Endometrium (tissue), 2 donors: ENCODE measurements around the gene SARDH.
"Not testable (repeated sequence)": the region's sequence is repeated elsewhere in the genome, so short reads cannot be mapped to it uniquely, and the experiment has no call there.

ENCODE experiments used
- FAIRE-seq: peaks from 2 replicates; lab custom pipeline; 2012; peaks lifted over from hg19 to GRCh38; lab: Jason Lieb, UNC
- donor health status: control.
- donor health status: control.

The SARDH gene

GRCh38 chr9:133629221-133630110 is 108.7 kb downstream of the SARDH start:
- FAIRE-seq, result no peak

GRCh38 chr9:133628766-133629165 is 109.4 kb downstream of the SARDH start:
- FAIRE-seq, result no peak

- no peak for FAIRE-seq
Observed at GRCh38 chr9:133627341-133627740, 110.8 kb downstream of the SARDH start.

- not testable (repeated sequence) for FAIRE-seq
Observed at GRCh38 chr9:133626008-133626407, 112.1 kb downstream of the SARDH start.

- no peak for FAIRE-seq
Observed at GRCh38 chr9:133622555-133622954, 115.6 kb downstream of the SARDH start.

GRCh38 chr9:133621725-133622267 is 116.4 kb downstream of the SARDH start:
- FAIRE-seq, result no peak

GRCh38 chr9:133619791-133620190 is 118.4 kb downstream of the SARDH start:
- FAIRE-seq, result no peak

- no peak for FAIRE-seq
Observed at GRCh38 chr9:133618726-133619125, 119.4 kb downstream of the SARDH start.

- FAIRE-seq, result no peak
Observed at GRCh38 chr9:133616643-133617405, 121.3 kb downstream of the SARDH start.

- FAIRE-seq, result no peak
Observed at GRCh38 chr9:133615606-133616188, 122.5 kb downstream of the SARDH start.

- no peak for FAIRE-seq
Observed at GRCh38 chr9:133615186-133615585, 123.0 kb downstream of the SARDH start.

- no peak for FAIRE-seq
Observed at GRCh38 chr9:133614678-133615077, 123.5 kb downstream of the SARDH start.

- FAIRE-seq, result no peak
Observed at GRCh38 chr9:133614056-133614455, 124.1 kb downstream of the SARDH start.
